Umbilical cord (tissue), 2 donors: ENCODE results near the gene CCDC28B. TPM values are rescaled to one million over a fixed set of nuclear protein-coding genes. Genes with fewer than 3 reads are reported as not detected.

Experiments used
- DNase-seq: peaks from one replicate; pipeline ENCODE4 v3.0.0-alpha.2; 2015; ENCODE audit warnings: low spot score
- total RNA-seq: library from RNA; depleted of rRNA; stranded (reverse); fragments of >200 nt; gene quantifications from one replicate; pipeline ENCODE4 v1.2.3, GENCODE V29; 2014; ENCODE audit warnings: low replicate concordance; ENCODE audit not compliant: insufficient read depth

Gene CCDC28B
- total RNA-seq, 1 donor from 2014 or later, result 7.2 TPM

GRCh38 chr1:32194984-32195383, 5.4 kb upstream of the CCDC28B start:
- no peak for DNase-seq

- DNase-seq, result no peak
These were observed 4.9 kb upstream of the CCDC28B start for GRCh38 chr1:32195531-32195930.

- DNase-seq, result no peak
These were observed 4.2 kb upstream of the CCDC28B start for GRCh38 chr1:32195972-32196823.

GRCh38 chr1:32197074-32197473, 3.3 kb upstream of the CCDC28B start:
- no peak for DNase-seq

GRCh38 chr1:32197837-32198236, 2.6 kb upstream of the CCDC28B start:
- no peak for DNase-seq

GRCh38 chr1:32198237-32199042, 2.0 kb upstream of the CCDC28B start:
- no peak for DNase-seq

- no peak for DNase-seq
These were observed 1.2 kb upstream of the CCDC28B start for GRCh38 chr1:32199043-32199716.

GRCh38 chr1:32199717-32200072, 700 bp upstream of the CCDC28B start:
- DNase-seq, result no peak

- DNase-seq, result peak; percentile 81
These were observed 838 bp downstream of the CCDC28B start for GRCh38 chr1:32201011-32201855.

GRCh38 chr1:32204943-32205361, 4.6 kb downstream of the CCDC28B start:
- DNase-seq, result no peak

- peak; percentile 89 for DNase-seq
These were observed 5.3 kb downstream of the CCDC28B start, which contains the start of gene IQCC for GRCh38 chr1:32205401-32206370. Gene IQCC, plus strand, starts transcription at chr1:32205671. Its CDS starts 11 bp downstream, at chr1:32205682.

GRCh38 chr1:32208469-32208868, 8.1 kb downstream of the CCDC28B start:
- no peak for DNase-seq

- DNase-seq, result peak; percentile 28
These were observed 8.5 kb downstream of the CCDC28B start, which contains the start of gene DCDC2B for GRCh38 chr1:32208891-32209328. Gene DCDC2B, plus strand, starts transcription at chr1:32209089. Its CDS starts 5 bp downstream, at chr1:32209094.

GRCh38 chr1:32215629-32216480, 15.5 kb downstream of the CCDC28B start:
- DNase-seq, result peak; percentile 69

- DNase-seq, result no peak
These were observed 16.2 kb downstream of the CCDC28B start for GRCh38 chr1:32216566-32216965.

- no peak for DNase-seq
These were observed 18.6 kb downstream of the CCDC28B start for GRCh38 chr1:32219022-32219421.

GRCh38 chr1:32220746-32221580, 20.6 kb downstream of the CCDC28B start:
- DNase-seq, result no peak

GRCh38 chr1:32221581-32221979, 21.2 kb downstream of the CCDC28B start:
- DNase-seq, result no peak
